ENCODE measurements around the gene KIF26A. TPM values are rescaled to one million over a fixed set of nuclear protein-coding genes. Genes with fewer than 3 reads are reported as not detected.

Gene KIF26A
- polyA plus RNA-seq, 1 donor from 2014 or later: 11.2 TPM

DNA sequence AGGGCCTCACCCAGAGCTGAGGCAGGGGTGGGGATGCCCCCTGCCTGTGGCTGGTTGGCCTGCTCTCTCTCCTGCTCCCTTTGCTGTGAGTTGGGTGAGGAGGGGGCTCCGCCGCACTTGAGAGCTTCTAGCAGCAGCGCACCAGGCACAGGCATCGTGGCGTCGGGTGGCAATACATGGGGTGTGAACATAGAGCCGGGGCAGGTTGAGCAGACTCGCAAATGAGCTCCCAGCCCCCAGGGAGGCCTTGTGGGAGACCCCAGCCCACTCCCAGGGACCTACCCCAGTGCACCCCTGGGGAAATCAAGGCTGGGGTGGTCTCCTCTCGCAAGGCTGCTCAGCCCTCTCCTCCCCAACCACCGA lies 54.5 kb downstream of the KIF26A start:
- Histone ChIP-seq H3K36me3 (ENCODE audit: insufficient read depth, low read length) (no peaks in the 10 kb centered on the region), H3K9me3 (ENCODE audit: low read length) (no peaks in the 10 kb centered on the region), H3K27ac (ENCODE audit: low read length) (no peak overlapping the region), H3K79me2 (replicated peaks; ENCODE audit: insufficient read depth, low read length) (no peaks in the 10 kb centered on the region), H3K27me3 (ENCODE audit: insufficient read depth, low read depth, low read length) (no peaks in the 10 kb centered on the region), H3K9ac (ENCODE audit: low read length) (no peak overlapping the region), H2AFZ (ENCODE audit: low read depth, low read length) (no peak overlapping the region), H4K20me1 (ENCODE audit: insufficient read depth) (no peaks in the 10 kb centered on the region), H3K9me2 (ENCODE audit: insufficient read depth, low read length) (no peaks in the 10 kb centered on the region), H3F3A (ENCODE audit: insufficient read depth, low read length, poor library complexity, severe bottlenecking) (no peaks in the 10 kb centered on the region), H3K4me2 (ENCODE audit: low read length) (no peak overlapping the region), H3K4me3 (ENCODE audit: low read length) (no peak overlapping the region)
- TF ChIP-seq EP300 (conservative IDR thresholded peaks at IDR 0.05; ENCODE audit: poor library complexity, severe bottlenecking) (no peak), RAD21 (conservative IDR thresholded peaks at IDR 0.05) (no peak), TAF1 (IDR thresholded peaks at IDR 0.05; ENCODE audit: low read depth) (no peak), EZH2 (IDR thresholded peaks at IDR 0.05; ENCODE audit: borderline replicate concordance, insufficient read depth, low read length, poor library complexity, severe bottlenecking) (no peak)
- TF ChIP-seq, protein P1, sequence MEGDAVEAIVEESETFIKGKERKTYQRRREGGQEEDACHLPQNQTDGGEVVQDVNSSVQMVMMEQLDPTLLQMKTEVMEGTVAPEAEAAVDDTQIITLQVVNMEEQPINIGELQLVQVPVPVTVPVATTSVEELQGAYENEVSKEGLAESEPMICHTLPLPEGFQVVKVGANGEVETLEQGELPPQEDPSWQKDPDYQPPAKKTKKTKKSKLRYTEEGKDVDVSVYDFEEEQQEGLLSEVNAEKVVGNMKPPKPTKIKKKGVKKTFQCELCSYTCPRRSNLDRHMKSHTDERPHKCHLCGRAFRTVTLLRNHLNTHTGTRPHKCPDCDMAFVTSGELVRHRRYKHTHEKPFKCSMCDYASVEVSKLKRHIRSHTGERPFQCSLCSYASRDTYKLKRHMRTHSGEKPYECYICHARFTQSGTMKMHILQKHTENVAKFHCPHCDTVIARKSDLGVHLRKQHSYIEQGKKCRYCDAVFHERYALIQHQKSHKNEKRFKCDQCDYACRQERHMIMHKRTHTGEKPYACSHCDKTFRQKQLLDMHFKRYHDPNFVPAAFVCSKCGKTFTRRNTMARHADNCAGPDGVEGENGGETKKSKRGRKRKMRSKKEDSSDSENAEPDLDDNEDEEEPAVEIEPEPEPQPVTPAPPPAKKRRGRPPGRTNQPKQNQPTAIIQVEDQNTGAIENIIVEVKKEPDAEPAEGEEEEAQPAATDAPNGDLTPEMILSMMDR (IDR thresholded peaks at IDR 0.05; ENCODE audit: poor library complexity, severe bottlenecking): no peak

DNA sequence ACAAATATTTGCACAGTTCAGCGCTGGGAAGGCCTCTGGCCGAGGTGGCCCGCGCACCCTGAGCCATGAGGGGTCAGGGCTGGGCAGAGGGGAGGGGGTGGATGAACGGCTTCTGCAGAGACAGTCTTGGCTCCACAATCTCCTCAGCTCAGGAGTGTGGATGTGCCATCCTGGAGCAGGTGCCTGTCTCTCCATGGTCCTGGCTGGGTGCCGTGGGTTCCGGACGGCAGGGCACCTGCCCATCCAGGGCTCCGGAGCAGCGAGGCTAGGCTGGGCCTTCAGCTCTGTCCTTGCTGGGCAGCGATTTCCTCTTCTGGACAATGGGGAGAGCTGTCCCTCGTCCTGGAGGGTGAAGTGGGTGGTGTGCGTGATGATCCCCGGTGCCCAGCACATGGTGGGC lies 55.6 kb downstream of the KIF26A start:
- H3K9ac ChIP-seq (ENCODE audit: low read length): no peak overlapping the region
- no peaks in the 10 kb centered on the region for H3K36me3 ChIP-seq (ENCODE audit: insufficient read depth, low read length)
- TF ChIP-seq SMC3 (conservative IDR thresholded peaks at IDR 0.05; ENCODE audit: poor library complexity) (no peak), EP300 (conservative IDR thresholded peaks at IDR 0.05; ENCODE audit: poor library complexity, severe bottlenecking) (no peak), RAD21 (conservative IDR thresholded peaks at IDR 0.05) (no peak), TAF1 (IDR thresholded peaks at IDR 0.05; ENCODE audit: low read depth) (no peak), EZH2 (IDR thresholded peaks at IDR 0.05; ENCODE audit: borderline replicate concordance, insufficient read depth, low read length, poor library complexity, severe bottlenecking) (no peak), POLR2AphosphoS5 (IDR thresholded peaks at IDR 0.05) (no peak), MXI1 (conservative IDR thresholded peaks at IDR 0.05; ENCODE audit: poor library complexity, severe bottlenecking) (no peak)
- TF ChIP-seq, protein P1 (IDR thresholded peaks at IDR 0.05; ENCODE audit: poor library complexity, severe bottlenecking): no peak
- TF ChIP-seq, protein P2, sequence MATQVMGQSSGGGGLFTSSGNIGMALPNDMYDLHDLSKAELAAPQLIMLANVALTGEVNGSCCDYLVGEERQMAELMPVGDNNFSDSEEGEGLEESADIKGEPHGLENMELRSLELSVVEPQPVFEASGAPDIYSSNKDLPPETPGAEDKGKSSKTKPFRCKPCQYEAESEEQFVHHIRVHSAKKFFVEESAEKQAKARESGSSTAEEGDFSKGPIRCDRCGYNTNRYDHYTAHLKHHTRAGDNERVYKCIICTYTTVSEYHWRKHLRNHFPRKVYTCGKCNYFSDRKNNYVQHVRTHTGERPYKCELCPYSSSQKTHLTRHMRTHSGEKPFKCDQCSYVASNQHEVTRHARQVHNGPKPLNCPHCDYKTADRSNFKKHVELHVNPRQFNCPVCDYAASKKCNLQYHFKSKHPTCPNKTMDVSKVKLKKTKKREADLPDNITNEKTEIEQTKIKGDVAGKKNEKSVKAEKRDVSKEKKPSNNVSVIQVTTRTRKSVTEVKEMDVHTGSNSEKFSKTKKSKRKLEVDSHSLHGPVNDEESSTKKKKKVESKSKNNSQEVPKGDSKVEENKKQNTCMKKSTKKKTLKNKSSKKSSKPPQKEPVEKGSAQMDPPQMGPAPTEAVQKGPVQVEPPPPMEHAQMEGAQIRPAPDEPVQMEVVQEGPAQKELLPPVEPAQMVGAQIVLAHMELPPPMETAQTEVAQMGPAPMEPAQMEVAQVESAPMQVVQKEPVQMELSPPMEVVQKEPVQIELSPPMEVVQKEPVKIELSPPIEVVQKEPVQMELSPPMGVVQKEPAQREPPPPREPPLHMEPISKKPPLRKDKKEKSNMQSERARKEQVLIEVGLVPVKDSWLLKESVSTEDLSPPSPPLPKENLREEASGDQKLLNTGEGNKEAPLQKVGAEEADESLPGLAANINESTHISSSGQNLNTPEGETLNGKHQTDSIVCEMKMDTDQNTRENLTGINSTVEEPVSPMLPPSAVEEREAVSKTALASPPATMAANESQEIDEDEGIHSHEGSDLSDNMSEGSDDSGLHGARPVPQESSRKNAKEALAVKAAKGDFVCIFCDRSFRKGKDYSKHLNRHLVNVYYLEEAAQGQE (IDR thresholded peaks at IDR 0.05; ENCODE audit: borderline replicate concordance): no peak
- H3K9me3 ChIP-seq (ENCODE audit: low read length): no peaks in the 10 kb centered on the region
- H2AFZ ChIP-seq (ENCODE audit: low read depth, low read length): no peak overlapping the region
- no peak overlapping the region for H3K4me2 ChIP-seq (ENCODE audit: low read length)
- no peak overlapping the region for H3K27ac ChIP-seq (ENCODE audit: low read length)
- no peaks in the 10 kb centered on the region for H4K20me1 ChIP-seq (ENCODE audit: insufficient read depth)
- H3K4me3 ChIP-seq (ENCODE audit: low read length): no peak overlapping the region
- no peaks in the 10 kb centered on the region for H3K9me2 ChIP-seq (ENCODE audit: insufficient read depth, low read length)
- no peaks in the 10 kb centered on the region for H3K79me2 ChIP-seq (replicated peaks; ENCODE audit: insufficient read depth, low read length)
- no peaks in the 10 kb centered on the region for H3F3A ChIP-seq (ENCODE audit: insufficient read depth, low read length, poor library complexity, severe bottlenecking)
- H3K27me3 ChIP-seq (ENCODE audit: insufficient read depth, low read depth, low read length): no peaks in the 10 kb centered on the region
